GM21447 (cell line): ENCODE data around the gene NPNT.

Source experiments
- ATAC-seq: cut with Tn5 transposase; IDR thresholded peaks from one replicate; pipeline ENCODE4 v1.9.1; 2021; ENCODE audit not compliant: unreplicated experiment

NPNT gene

GRCh38 chr4:105969575-105969974 lies 74.3 kb downstream of the NPNT start:
- no peak for ATAC-seq

GRCh38 chr4:105970371-105970770 lies 75.1 kb downstream of the NPNT start:
- no peak for ATAC-seq

- ATAC-seq: no peak
Measured at GRCh38 chr4:105971036-105971435, 75.8 kb downstream of the NPNT start.

- no peak for ATAC-seq
Measured at GRCh38 chr4:105972946-105973621, 77.8 kb downstream of the NPNT start.

- ATAC-seq: no peak
Measured at GRCh38 chr4:105976915-105977314, 81.6 kb downstream of the NPNT start.

- no peak for ATAC-seq
Measured at GRCh38 chr4:105978684-105979296, 83.5 kb downstream of the NPNT start.

- no peak for ATAC-seq
Measured at GRCh38 chr4:105979506-105979905, 84.2 kb downstream of the NPNT start.

- ATAC-seq: no peak
Measured at GRCh38 chr4:105988671-105989070, 93.4 kb downstream of the NPNT start.

GRCh38 chr4:105989485-105990242 lies 94.4 kb downstream of the NPNT start:
- ATAC-seq: no peak

GRCh38 chr4:105990933-105991332 lies 95.7 kb downstream of the NPNT start:
- ATAC-seq: no peak

- ATAC-seq: no peak
Measured at GRCh38 chr4:105991726-105992125, 96.5 kb downstream of the NPNT start.

GRCh38 chr4:105992641-105993305 lies 97.5 kb downstream of the NPNT start:
- no peak for ATAC-seq

GRCh38 chr4:105994061-105994460 lies 98.8 kb downstream of the NPNT start:
- no peak for ATAC-seq

GRCh38 chr4:105994841-105995501 lies 99.7 kb downstream of the NPNT start:
- ATAC-seq: no peak

- ATAC-seq: no peak
Measured at GRCh38 chr4:105996845-105997244, 101.6 kb downstream of the NPNT start.

GRCh38 chr4:105998171-105999063 lies 103.1 kb downstream of the NPNT start:
- no peak for ATAC-seq

GRCh38 chr4:106002994-106003393 lies 107.7 kb downstream of the NPNT start:
- no peak for ATAC-seq

- no peak for ATAC-seq
Measured at GRCh38 chr4:106010761-106011160, 115.5 kb downstream of the NPNT start.

GRCh38 chr4:106011387-106011786 lies 116.1 kb downstream of the NPNT start:
- no peak for ATAC-seq

- ATAC-seq: no peak
Measured at GRCh38 chr4:106017975-106018374, 122.7 kb downstream of the NPNT start.
